NOMO-1 treated with dmso at 0.1 percent for 144 hours (cell line): Measurements from ENCODE around the gene ATP5MC2.
"Not testable (repeated sequence)": the region's sequence is repeated elsewhere in the genome, so short reads cannot be mapped to it uniquely, and the experiment has no call there.

ENCODE experiments used
- DNase-seq: peaks from one replicate; lab custom pipeline; 2025; ENCODE audit not compliant: unreplicated experiment; lab: John Stamatoyannopoulos, UW

Gene ATP5MC2

DNA sequence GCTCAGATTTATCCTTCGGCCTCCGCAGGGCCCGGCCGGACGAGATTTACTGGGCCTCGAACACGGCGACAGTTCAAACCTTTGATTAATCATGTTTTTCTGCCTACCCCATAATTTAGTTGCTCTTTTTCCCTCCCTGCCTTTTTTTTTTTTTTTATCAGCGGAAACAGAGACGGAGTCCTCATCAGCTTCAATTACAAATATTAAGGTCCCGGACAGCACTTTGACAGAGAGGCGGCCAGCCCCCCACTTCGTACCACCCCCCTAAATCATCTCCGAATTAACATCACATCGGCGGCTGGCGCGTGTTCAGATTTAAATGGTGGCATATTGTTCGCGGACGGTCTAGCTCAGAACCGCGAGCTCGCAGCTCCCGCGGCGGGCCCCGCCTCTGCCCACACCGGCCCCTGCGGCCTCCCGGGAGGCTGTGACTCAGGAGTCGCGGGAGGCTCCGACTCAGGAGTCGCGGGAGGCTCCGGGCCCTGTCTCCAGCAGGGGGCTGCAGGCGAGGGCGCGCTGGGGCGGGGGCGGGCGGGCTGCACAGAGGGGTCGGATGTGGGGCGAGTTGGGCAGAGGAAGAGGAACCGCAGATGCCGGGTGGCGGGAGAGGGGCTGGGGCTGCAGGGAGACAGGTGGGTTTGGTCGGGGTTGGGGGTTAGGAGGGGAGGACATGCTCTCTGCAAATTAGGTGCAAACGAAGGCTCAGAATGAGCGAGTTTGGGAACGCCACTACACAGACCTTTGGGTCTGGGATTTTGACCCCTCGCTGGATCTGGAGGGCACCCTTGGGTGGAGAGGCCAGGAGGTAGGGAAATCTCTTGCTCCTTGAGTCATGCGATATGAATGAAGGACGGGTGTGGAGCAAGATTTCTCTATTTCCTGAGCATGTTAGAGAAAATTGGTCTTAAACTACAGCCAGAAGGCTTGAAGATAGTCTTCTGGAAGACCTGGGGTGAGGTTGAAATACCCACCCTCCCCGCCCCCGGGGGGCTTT, 19.6 kb upstream of the ATP5MC2 start:
- DNase-seq: no peak

GRCh38 chr12:53694756-53695151, 18.9 kb upstream of the ATP5MC2 start:
- no peak for DNase-seq

DNA sequence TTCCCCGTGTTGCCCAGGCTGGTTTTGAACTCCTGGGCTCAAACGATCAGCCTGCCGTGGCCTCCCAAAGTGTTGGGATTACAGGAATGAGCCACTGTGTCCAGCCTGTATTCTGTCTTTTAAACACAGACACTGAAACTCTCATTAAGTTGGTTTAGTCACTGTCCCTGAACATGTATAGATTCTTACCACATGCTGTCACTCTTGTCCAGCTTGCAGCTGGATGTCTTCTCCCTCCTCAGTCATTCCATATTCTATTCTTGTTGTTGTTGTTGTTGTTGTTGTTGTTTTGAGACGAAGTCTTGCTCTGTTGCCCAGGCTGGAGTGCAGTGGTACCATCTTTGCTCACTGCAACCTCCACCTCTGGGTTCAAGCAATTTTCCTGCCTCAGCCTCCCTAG, 12.3 kb upstream of the ATP5MC2 start:
- DNase-seq: no peak

DNA sequence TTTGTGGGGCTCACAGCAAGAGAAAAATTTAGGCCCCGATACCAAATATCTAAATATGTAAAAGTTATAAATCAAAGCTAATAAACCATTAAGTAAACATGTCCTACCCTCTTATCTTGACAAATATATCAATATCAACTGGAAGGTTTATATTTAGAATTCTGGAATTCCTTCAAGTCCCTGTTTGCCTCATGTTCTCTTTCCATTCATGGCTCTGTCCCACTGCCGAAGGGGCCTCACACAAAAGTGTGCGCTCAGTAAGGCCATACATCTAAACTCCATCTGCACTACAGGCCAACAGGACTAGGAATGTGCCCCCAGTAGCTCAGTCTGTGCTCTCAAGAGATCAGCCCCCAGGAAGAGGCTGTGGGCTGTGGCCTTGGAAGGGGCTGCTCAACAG, 10.6 kb upstream of the ATP5MC2 start:
- no peak for DNase-seq

GRCh38 chr12:53684654-53685220, 8.9 kb upstream of the ATP5MC2 start:
- no peak for DNase-seq

DNA sequence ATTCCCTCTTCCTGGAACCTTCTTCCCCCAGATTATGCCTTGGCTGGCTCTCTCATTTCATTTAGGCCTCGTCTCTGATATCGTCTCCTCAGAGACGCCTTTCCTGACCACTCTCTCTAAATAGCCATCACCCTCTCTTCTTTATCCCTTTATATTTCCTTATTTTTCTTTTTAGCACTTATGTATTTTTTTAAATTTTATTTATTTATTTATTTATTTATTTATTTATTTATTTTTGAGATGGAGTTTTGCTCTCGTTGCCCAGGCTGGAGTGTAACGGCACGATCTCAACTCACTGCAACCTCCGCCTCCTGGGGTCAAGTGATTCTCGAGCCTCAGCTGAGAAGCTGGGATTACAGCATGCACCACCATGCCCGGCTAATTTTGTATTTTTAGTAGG, 8.1 kb upstream of the ATP5MC2 start:
- DNase-seq: no peak

GRCh38 chr12:53683494-53683893, 7.6 kb upstream of the ATP5MC2 start:
- DNase-seq: no peak

- DNase-seq: not testable (repeated sequence)
Observed at GRCh38 chr12:53680061-53680460, 4.2 kb upstream of the ATP5MC2 start.

- DNase-seq: no peak
Observed at GRCh38 chr12:53677800-53678148, 1.9 kb upstream of the ATP5MC2 start.

DNA sequence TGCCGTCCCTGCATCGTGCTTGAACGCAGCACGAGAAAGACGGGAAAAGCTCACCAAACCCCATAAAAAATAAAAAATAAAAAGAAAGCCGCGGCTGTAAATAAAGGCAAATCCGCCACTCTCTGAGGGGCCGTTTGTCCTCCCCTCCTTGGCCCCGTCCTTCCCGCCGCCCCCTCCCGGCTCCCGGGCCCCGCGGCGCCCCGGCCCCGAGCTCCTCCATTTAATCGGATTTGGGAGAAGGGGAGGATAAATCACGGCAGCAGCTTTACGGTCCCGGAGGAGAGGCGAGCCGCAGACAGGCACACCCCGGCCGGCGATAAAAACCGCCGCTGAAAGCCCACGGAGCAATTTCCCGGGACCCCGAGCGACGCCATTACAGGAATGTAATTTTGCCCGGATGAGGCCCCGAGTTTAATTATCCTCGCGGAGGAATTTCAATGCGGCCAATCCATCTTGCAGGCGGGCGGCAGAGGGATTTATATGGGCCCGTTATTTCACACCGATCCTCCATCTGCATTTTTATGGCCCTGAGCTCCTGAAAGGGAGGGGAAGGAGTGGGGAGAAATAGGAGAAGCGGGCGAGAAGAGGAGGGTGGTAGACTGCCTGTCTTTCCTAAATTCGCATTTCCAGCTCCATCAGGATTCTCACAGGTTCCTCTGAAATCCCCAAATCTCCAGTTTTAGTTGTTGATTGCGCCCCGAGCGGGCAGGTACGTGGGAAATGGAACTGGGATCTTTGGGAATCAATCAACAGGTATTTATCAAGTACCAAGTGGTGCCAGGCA, 1.3 kb upstream of the ATP5MC2 start:
- DNase-seq: no peak

GRCh38 chr12:53676656-53677015, 753 bp upstream of the ATP5MC2 start:
- DNase-seq: no peak

DNA sequence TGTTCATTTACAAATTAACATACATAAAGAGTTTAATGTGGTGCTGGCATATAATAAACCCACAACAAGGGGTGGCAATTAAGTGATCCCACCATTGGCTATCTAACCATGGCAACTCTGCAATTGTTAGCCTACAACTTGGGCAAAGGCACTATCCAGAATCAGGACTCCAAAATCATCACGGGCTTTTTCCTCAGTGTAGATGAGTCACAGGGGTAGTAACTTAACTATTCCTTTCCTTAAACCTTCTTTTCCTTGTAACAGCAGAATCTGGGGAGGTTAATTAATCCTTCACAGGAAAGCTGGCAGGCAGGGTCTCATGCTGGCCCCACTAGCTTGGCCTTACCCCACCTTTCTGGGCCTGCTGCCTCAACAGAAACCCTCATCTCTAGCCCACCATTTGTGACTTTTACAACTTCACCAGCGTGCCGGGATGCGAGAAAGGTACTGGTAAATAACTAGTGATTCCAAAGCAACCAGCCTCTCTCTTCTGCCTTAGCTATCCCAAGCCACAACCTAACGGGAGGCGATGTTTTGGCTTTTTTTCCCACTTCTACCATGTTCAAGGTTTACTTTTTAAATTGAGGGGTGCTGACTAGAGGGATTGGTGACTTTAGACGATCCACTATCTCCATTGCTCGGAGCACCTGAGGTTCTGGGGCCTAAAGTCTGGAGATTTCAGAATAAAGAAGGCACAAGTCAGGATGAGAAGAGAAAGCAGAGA, 744 bp downstream of the ATP5MC2 start:
- no peak for DNase-seq

- no peak for DNase-seq
Observed at GRCh38 chr12:53670971-53671370, 4.9 kb downstream of the ATP5MC2 start.

DNA sequence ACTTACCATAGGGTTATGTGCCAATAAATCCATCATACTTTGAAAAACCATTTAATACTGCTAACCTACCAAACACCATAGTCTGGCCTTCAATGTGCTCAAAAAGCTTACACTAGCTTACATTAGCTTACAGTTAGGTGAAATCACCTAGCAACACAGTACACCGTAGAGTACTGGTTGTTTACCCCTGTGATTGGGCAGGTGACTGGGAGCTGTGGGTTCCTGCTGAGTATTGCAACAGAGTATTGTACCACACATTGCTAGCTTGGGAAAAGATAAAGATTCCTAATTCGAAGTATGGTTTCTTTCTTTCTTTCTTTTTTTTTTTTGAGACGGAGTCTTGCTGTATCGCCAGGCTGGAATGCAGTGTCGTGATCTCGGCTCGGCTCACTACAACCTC, 5.6 kb downstream of the ATP5MC2 start:
- DNase-seq: no peak

GRCh38 chr12:53667080-53667479, 8.8 kb downstream of the ATP5MC2 start:
- DNase-seq: no peak

DNA sequence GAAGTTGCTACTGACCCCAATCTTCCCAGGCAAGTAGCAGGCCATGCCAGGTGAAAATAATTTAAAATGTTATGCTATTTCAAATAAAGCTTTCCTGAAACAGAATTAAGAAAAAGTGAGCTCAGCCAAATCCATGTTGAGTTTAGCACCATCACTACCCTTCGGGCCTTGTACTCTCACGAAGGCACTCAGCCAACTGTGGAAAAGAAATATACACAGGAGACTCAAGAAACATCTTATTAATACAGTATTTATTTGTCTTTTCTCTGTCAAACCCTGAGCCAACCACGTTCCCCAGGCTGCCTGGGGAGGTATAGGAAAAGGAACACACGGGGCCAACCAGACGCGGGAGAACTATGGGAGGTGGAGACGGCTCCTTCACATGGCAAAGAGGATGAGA, 10.9 kb downstream of the ATP5MC2 start:
- no peak for DNase-seq

- DNase-seq: no peak
Observed at GRCh38 chr12:53664191-53664590, 11.7 kb downstream of the ATP5MC2 start.

- no peak for DNase-seq
Observed at GRCh38 chr12:53660041-53660440, 15.8 kb downstream of the ATP5MC2 start.

GRCh38 chr12:53659571-53659981, 16.3 kb downstream of the ATP5MC2 start:
- no peak for DNase-seq

DNA sequence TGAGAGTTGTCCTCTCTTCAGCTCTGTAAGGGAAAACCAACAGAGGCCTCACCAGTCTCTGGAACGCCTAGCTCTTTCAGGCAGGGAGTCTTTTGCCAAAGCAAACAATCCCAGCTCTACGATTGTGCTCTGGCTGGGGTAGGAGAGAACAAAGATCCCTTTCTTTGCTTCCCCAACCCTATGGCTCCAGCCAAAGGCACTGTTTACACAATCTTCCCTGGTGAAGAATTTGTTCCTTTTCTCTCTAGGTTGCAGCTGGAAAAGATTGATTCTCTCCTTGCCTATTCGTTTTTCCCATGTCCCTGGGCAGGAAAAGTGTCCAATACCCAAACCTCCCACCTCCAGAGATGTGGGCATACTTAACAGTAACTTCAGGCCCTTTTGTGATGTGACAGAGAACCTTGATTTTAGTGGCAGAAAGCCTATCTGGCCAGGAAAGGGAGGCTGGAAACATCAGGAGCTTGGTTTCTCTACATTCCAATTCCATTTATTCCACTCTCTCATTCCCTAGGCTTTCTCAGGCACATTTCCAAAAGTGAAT, 16.8 kb downstream of the ATP5MC2 start:
- DNase-seq: no peak

- no peak for DNase-seq
Observed at GRCh38 chr12:53657041-53657440, 18.8 kb downstream of the ATP5MC2 start.
